KMS-11 (cell line): ENCODE measurements around the gene OR56A1.

ENCODE experiments used
- H2AFZ ChIP-seq: fragments of 200-600 bp; sonication (generic); 2 replicates; pipeline ENCODE4 v1.6.1; 2016; ENCODE audit warnings: antibody characterized with exemption, mixed run types, low read depth
- H3K27ac ChIP-seq: fragments of 200-600 bp; sonication (generic); 2 replicates; pipeline ENCODE4 v1.6.1; 2016; ENCODE audit warnings: mild to moderate bottlenecking, mixed run types
- H3K27me3 ChIP-seq: fragments of 200-600 bp; sonication (generic); 2 replicates; pipeline ENCODE4 v1.6.1; 2017; ENCODE audit warnings: mild to moderate bottlenecking, low read depth, mixed run types, moderate library complexity; ENCODE audit not compliant: insufficient read depth
- H3K36me3 ChIP-seq: fragments of 200-600 bp; sonication (generic); 2 replicates; pipeline ENCODE4 v1.6.1; 2017; ENCODE audit warnings: mild to moderate bottlenecking, mixed run types; ENCODE audit not compliant: insufficient read depth
- H3K4me1 ChIP-seq: fragments of 200-600 bp; sonication (generic); 2 replicates; pipeline ENCODE4 v1.6.1; 2016; ENCODE audit warnings: mild to moderate bottlenecking, low read depth, mixed run types; ENCODE audit not compliant: poor library complexity, severe bottlenecking
- H3K4me2 ChIP-seq: fragments of 200-600 bp; sonication (generic); 2 replicates; pipeline ENCODE4 v1.7.0; 2016; ENCODE audit warnings: mild to moderate bottlenecking, mixed run types
- H3K4me3 ChIP-seq: fragments of 200-600 bp; sonication (generic); IDR thresholded peaks from 2 replicates; pipeline ENCODE4 v1.6.1; 2017; ENCODE audit warnings: low read depth, low read length, mixed read lengths; ENCODE audit not compliant: insufficient read depth
- H3K79me2 ChIP-seq: fragments of 200-600 bp; sonication (generic); 2 replicates; pipeline ENCODE4 v1.6.1; 2016; ENCODE audit warnings: low read depth, mixed run types; ENCODE audit not compliant: insufficient read depth
- H3K9ac ChIP-seq: fragments of 200-600 bp; sonication (generic); 2 replicates; pipeline ENCODE4 v1.6.1; 2016; ENCODE audit warnings: mild to moderate bottlenecking, mixed run types
- H4K20me1 ChIP-seq: fragments of 200-600 bp; sonication (generic); 2 replicates; pipeline ENCODE4 v1.6.1; 2016; ENCODE audit warnings: mild to moderate bottlenecking, mixed run types; ENCODE audit not compliant: insufficient read depth
- CTCF ChIP-seq: fragments of 200-600 bp; sonication (generic); conservative IDR thresholded peaks from 2 replicates; pipeline ENCODE4 v1.6.1; 2017; ENCODE audit warnings: low read depth, mild to moderate bottlenecking, antibody characterized with exemption, low read length, moderate library complexity, mixed read lengths

OR56A1 gene

DNA sequence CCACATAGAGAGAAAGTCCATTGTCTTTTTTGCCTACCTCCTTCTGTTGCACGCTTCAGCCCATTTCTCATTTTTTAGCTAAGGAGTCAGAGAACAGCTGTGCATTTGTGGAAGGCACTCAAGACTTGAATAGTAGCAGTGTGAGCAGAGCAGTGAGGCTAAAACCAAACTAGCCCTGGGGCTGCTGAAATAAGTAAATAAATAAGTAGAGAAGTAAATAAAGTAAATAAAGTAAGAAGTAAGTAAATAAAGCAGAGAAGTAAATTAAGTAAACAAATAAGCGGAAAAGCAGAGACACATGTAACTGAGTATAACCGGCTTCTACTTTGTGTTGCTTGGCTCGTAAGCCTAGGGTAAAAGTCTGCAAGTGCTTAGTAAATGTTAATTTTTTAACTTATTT, 41.4 kb downstream of the OR56A1 start:
- Histone ChIP-seq H3K79me2 (no peaks in the 10 kb centered on the region), H4K20me1 (no peaks in the 10 kb centered on the region), H3K4me2 (no peak overlapping the region), H3K36me3 (no peaks in the 10 kb centered on the region), H3K4me3 (no peak overlapping the region), H2AFZ (no peak overlapping the region), H3K9ac (no peak overlapping the region), H3K27me3 (no peaks in the 10 kb centered on the region), H3K27ac (no peak overlapping the region), H3K4me1 (no peaks in the 10 kb centered on the region)
- no peak for TF ChIP-seq CTCF

DNA sequence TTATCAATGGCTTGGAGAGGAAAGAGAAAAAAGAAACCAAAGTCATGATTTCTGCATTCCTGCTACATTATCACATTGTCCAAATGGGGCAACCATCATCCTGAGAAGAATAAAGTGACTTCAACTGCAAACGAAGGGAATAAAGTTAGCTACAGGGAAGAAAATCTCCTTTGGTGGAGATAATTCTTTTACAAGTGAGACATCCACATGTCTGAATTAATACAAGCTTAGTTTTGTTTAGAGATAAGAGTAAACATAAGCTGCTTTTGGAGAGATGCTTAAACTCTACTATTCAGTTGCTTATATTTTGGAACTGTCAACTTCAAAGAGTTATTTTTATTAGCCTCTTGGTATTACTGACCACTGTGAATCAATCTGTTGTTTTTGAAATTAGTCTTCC, 43.7 kb downstream of the OR56A1 start, which contains the start of gene OR52L1:
TSS of gene OR52L1 (minus strand) at position 101 of the 400 bp plus-strand sequence. CDS start at position 46, 55 bp downstream.
- no peak within 1 kb of the TSS for H3K9ac ChIP-seq
- no peak within 1 kb of the TSS for H2AFZ ChIP-seq
- no peaks in the 10 kb centered on the region for H3K36me3 ChIP-seq
- no peaks in the 10 kb centered on the region for H3K79me2 ChIP-seq
- no peaks in the 10 kb centered on the region for H3K4me1 ChIP-seq
- no peak for TF ChIP-seq CTCF
- no peak within 1 kb of the TSS for H3K4me3 ChIP-seq
- no peaks in the 10 kb centered on the region for H3K27me3 ChIP-seq
- no peaks in the 10 kb centered on the region for H4K20me1 ChIP-seq
- no peak within 1 kb of the TSS for H3K4me2 ChIP-seq
- H3K27ac ChIP-seq, result no peak within 1 kb of the TSS

DNA sequence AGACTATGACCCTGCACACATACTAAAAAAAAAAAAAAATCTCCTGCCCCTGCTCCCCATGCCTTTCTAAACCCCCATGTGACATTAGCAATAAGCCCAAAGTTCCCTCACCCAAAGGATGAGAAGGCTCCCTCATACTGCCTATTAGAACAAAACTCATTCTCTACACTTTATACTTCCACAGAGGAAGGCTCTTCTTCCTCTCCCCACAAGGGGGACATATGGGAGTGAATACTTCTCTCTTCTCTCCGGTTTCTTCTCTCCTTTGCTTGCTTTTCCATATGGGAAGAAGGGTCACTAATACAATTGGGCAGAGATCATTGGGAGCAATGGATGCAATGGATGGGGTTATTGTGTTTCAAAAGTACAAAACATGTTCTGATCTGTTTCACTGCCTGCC, 47.1 kb downstream of the OR56A1 start:
- H3K36me3 ChIP-seq, result no peaks in the 10 kb centered on the region
- no peaks in the 10 kb centered on the region for H3K4me1 ChIP-seq
- no peaks in the 10 kb centered on the region for H4K20me1 ChIP-seq
- H3K79me2 ChIP-seq, result no peaks in the 10 kb centered on the region
- H3K27me3 ChIP-seq, result no peaks in the 10 kb centered on the region
- no peak overlapping the region for H3K27ac ChIP-seq
- H3K4me3 ChIP-seq, result no peak overlapping the region
- no peak overlapping the region for H3K9ac ChIP-seq
- TF ChIP-seq CTCF, result no peak
- no peak overlapping the region for H2AFZ ChIP-seq
- H3K4me2 ChIP-seq, result no peak overlapping the region

- Histone ChIP-seq H3K79me2 (no peaks in the 10 kb centered on the region), H3K27ac (no peak overlapping the region), H3K27me3 (no peaks in the 10 kb centered on the region), H3K36me3 (no peaks in the 10 kb centered on the region), H4K20me1 (no peaks in the 10 kb centered on the region), H3K4me1 (peaks cover 16% of the 10 kb centered on the region), H3K4me2 (0 out of 2 replicates have a peak overlapping the region, but pooled peaks have one; percentile 42), H3K9ac (no peak overlapping the region), H2AFZ (no peak overlapping the region), H3K4me3 (no peak overlapping the region)
- TF ChIP-seq CTCF, result no peak
Measured at GRCh38 chr11:5973530-5973929, 57.0 kb downstream of the OR56A1 start.
